H1 (cell line): ENCODE data around the gene ENTREP3. TPM values are rescaled to one million over a fixed set of nuclear protein-coding genes. Genes with fewer than 3 reads are reported as not detected.

ENCODE experiments used
- CTCF ChIA-PET: fragments of 300-600 bp; sonication (Branson Sonifier 250); formaldehyde crosslinking; loops from one replicate; lab custom pipeline; 2021; ENCODE audit not compliant: partially characterized antibody; lab: Charles Lee
- POLR2A ChIA-PET: fragments of 300-600 bp; sonication (Branson Sonifier 250); formaldehyde crosslinking; loops from one replicate; lab custom pipeline; 2021; ENCODE audit warnings: inconsistent platforms; ENCODE audit not compliant: partially characterized antibody; lab: Charles Lee
- DNase-seq, 2 experiments: peaks; one replicate each; pipeline versions ENCODE4 v3.0.0 to v3.0.0-alpha.2; 2010 to 2022; ENCODE audit warnings: low spot score in 2 of 2, low read depth in 1 of 2, mixed read lengths in 1 of 2
- FAIRE-seq: peaks from 2 replicates; lab custom pipeline; 2011; peaks lifted over from hg19 to GRCh38; lab: Jason Lieb, UNC
- H2AFZ ChIP-seq: 2 replicates; pipeline ENCODE4 v1.8.1; 2012; ENCODE audit warnings: low read length, inconsistent platforms
- H2AK5ac ChIP-seq: 2 replicates; pipeline ENCODE4 v1.6.1; 2013; ENCODE audit warnings: low read depth, low read length
- H2BK120ac ChIP-seq: replicated peaks from 2 replicates; pipeline ENCODE3; 2013; ENCODE audit warnings: low read depth, low read length, inconsistent platforms
- H2BK12ac ChIP-seq: 2 replicates; pipeline ENCODE4 v1.6.1; 2013; ENCODE audit warnings: low read depth, low read length
- H2BK15ac ChIP-seq: 2 replicates; pipeline ENCODE4 v1.6.1; 2013; ENCODE audit warnings: low read length
- H2BK20ac ChIP-seq: 2 replicates; pipeline ENCODE4 v1.6.1; 2013; ENCODE audit warnings: low read length
- H2BK5ac ChIP-seq: 2 replicates; pipeline ENCODE4 v1.6.1; 2013; ENCODE audit warnings: low read depth, low read length
- H3K14ac ChIP-seq: 2 replicates; pipeline ENCODE4 v1.6.1; 2013; ENCODE audit warnings: inconsistent platforms; ENCODE audit not compliant: insufficient read length
- H3K18ac ChIP-seq: 2 replicates; pipeline ENCODE4 v1.6.1; 2013; ENCODE audit warnings: low read length; ENCODE audit errors: extremely low read depth
- H3K23ac ChIP-seq: 2 replicates; pipeline ENCODE4 v1.6.1; 2013; ENCODE audit warnings: inconsistent platforms; ENCODE audit not compliant: insufficient read length
- H3K23me2 ChIP-seq: 2 replicates; pipeline ENCODE4 v1.6.1; 2013; ENCODE audit warnings: low read depth, low read length
- H3K27ac ChIP-seq: 2 replicates; pipeline ENCODE4 v1.6.1; 2011; ENCODE audit warnings: low read depth, low read length, inconsistent platforms
- H3K27me3 ChIP-seq, 4 experiments: replicated peaks in 1 of 4; 1 replicate in 1 of 4; 2 replicates in 3 of 4; pipeline versions ENCODE4 v1.6.1 to v1.8.1; 2011 to 2013; ENCODE audit warnings: low read length in 3 of 4, mild to moderate bottlenecking in 3 of 4, inconsistent platforms in 2 of 4, mixed read lengths in 2 of 4, moderate library complexity in 1 of 4; ENCODE audit not compliant: control insufficient read depth in 3 of 4, insufficient read depth in 3 of 4; ENCODE audit errors: extremely low read depth in 1 of 4
- H3K36me3 ChIP-seq, 4 experiments: 2 replicates each; pipeline versions ENCODE4 v1.6.1 to v1.8.1; 2011 to 2013; ENCODE audit warnings: mild to moderate bottlenecking in 4 of 4, low read length in 3 of 4, moderate library complexity in 2 of 4, control low read depth in 1 of 4, inconsistent platforms in 1 of 4; ENCODE audit not compliant: insufficient read depth in 4 of 4, control insufficient read depth in 2 of 4
- H3K4ac ChIP-seq: replicated peaks from 2 replicates; pipeline ENCODE3; 2013; ENCODE audit warnings: low read length, low read depth, mixed read lengths, inconsistent platforms; ENCODE audit not compliant: insufficient read length
- H3K4me1 ChIP-seq, 4 experiments: replicated peaks in 1 of 4; 1 replicate in 1 of 4; 2 replicates in 3 of 4; pipeline versions ENCODE4 v1.6.1 to v1.8.1; 2011 to 2013; ENCODE audit warnings: low read length in 3 of 4, inconsistent platforms in 2 of 4, mixed read lengths in 1 of 4; ENCODE audit not compliant: insufficient read depth in 4 of 4, control insufficient read depth in 3 of 4
- H3K4me2 ChIP-seq, 2 experiments: 2 replicates each; pipeline versions ENCODE4 v1.6.1 to v1.8.1; 2011 to 2013; ENCODE audit warnings: low read depth in 2 of 2, low read length in 2 of 2, control low read depth in 1 of 2, inconsistent platforms in 1 of 2, mild to moderate bottlenecking in 1 of 2; ENCODE audit not compliant: insufficient read depth in 1 of 2
- H3K4me3 ChIP-seq, 4 experiments: fragments of 200-600, 300-600 bp in 1 of 4; sonication (generic), shearing (Covaris generic), sonication (Bioruptor Twin) in 1 of 4; 2 replicates each; pipeline versions ENCODE4 v1.5.1 to v1.8.1; 2011 to 2016; ENCODE audit warnings: low read length in 4 of 4, low read depth in 3 of 4, control low read depth in 2 of 4, inconsistent platforms in 2 of 4, mild to moderate bottlenecking in 2 of 4, mixed read lengths in 1 of 4, moderate library complexity in 1 of 4; ENCODE audit not compliant: insufficient read depth in 2 of 4; ENCODE audit errors: extremely low read depth in 1 of 4
- H3K56ac ChIP-seq: replicated peaks from 2 replicates; pipeline ENCODE3; 2013; ENCODE audit warnings: low read depth, mild to moderate bottlenecking, mixed read lengths, low read length, inconsistent platforms; ENCODE audit not compliant: insufficient read length
- H3K79me1 ChIP-seq: 2 replicates; pipeline ENCODE4 v1.6.1; 2013; ENCODE audit warnings: low read depth, low read length, control low read depth
- H3K79me2 ChIP-seq, 2 experiments: 2 replicates each; pipeline versions ENCODE4 v1.6.1 to v1.8.1; 2012 to 2013; ENCODE audit warnings: low read length in 2 of 2, mild to moderate bottlenecking in 2 of 2, inconsistent platforms in 1 of 2; ENCODE audit not compliant: insufficient read depth in 2 of 2, control insufficient read depth in 1 of 2
- H3K9ac ChIP-seq, 4 experiments: replicated peaks in 1 of 4; 1 replicate in 1 of 4; 2 replicates in 3 of 4; pipeline versions ENCODE4 v1.6.1 to v1.8.1; 2011 to 2013; ENCODE audit warnings: low read depth in 3 of 4, low read length in 3 of 4, control low read depth in 2 of 4, mild to moderate bottlenecking in 2 of 4, moderate library complexity in 2 of 4, inconsistent platforms in 1 of 4; ENCODE audit errors: extremely low read depth in 1 of 4
- H3K9me3 ChIP-seq, 2 experiments: 2 replicates each; pipeline versions ENCODE4 v1.6.1 to v1.8.1; 2012 to 2013; ENCODE audit warnings: mild to moderate bottlenecking in 2 of 2, moderate library complexity in 2 of 2, control low read depth in 1 of 2, inconsistent platforms in 1 of 2, low read depth in 1 of 2, low read length in 1 of 2, mixed read lengths in 1 of 2; ENCODE audit not compliant: insufficient read depth in 2 of 2
- H4K20me1 ChIP-seq, 2 experiments: replicated peaks in 1 of 2; 2 replicates each; pipeline versions ENCODE3 to v1.8.1; 2011 to 2013; ENCODE audit warnings: inconsistent platforms in 2 of 2, low read length in 2 of 2, mild to moderate bottlenecking in 1 of 2; ENCODE audit not compliant: insufficient read depth in 2 of 2, control insufficient read depth in 1 of 2
- H4K5ac ChIP-seq: 2 replicates; pipeline ENCODE4 v1.6.1; 2013; ENCODE audit warnings: low read length, low read depth, mixed read lengths, inconsistent platforms; ENCODE audit not compliant: insufficient read length
- H4K8ac ChIP-seq: 2 replicates; pipeline ENCODE4 v1.8.0; 2013; ENCODE audit warnings: mild to moderate bottlenecking, moderate library complexity, low read length, inconsistent platforms; ENCODE audit not compliant: insufficient read depth; ENCODE audit errors: extremely low read depth
- H4K91ac ChIP-seq: replicated peaks from 2 replicates; pipeline ENCODE3; 2013; ENCODE audit warnings: low read length, mixed read lengths, inconsistent platforms; ENCODE audit not compliant: insufficient read length
- CBX5 ChIP-seq: fragments of 300-800, 300-1000 bp; sonication (generic); IDR thresholded peaks from 2 replicates; pipeline ENCODE4 v1.7.1; 2016; ENCODE audit warnings: antibody characterized with exemption, low read length, low read depth
- PHF8 ChIP-seq: fragments of 200-600 bp; sonication (generic); conservative IDR thresholded peaks from 2 replicates; pipeline ENCODE4 v1.7.1; 2012; ENCODE audit warnings: low read depth, mild to moderate bottlenecking, inconsistent platforms, low read length, moderate library complexity
- POLR2A ChIP-seq, 2 experiments: IDR thresholded peaks; 1 replicate in 1 of 2; 2 replicates in 1 of 2; pipeline ENCODE4 v1.6.1; 2011; ENCODE audit warnings: low read depth in 2 of 2, low read length in 2 of 2, mild to moderate bottlenecking in 2 of 2; ENCODE audit errors: control extremely low read depth in 1 of 2
- WGBS, 2 experiments: shearing (Covaris generic) in 1 of 2; methylation state at CpG; one replicate each; pipeline versions ENCODE4 v1.1.6 to v1.1.7; 2013 to 2015; ENCODE audit warnings: low lambda C conversion rate in 2 of 2, mixed read lengths in 2 of 2, inconsistent platforms in 1 of 2, low coverage in 1 of 2, missing lambda C conversion rate in 1 of 2; ENCODE audit not compliant: insufficient replicate concordance in 2 of 2, insufficient coverage in 1 of 2, insufficient read length in 1 of 2; ENCODE audit errors: extremely low coverage in 1 of 2, missing lambda C conversion rate in 1 of 2; 5-methylcytosine and 5-hydroxymethylcytosine counted together
- polyA plus RNA-seq, 7 experiments: library from polyadenylated mRNA; depleted of rRNA in 3 of 7; stranded (reverse) in 5 of 7; unstranded in 2 of 7; fragments of >200 nt in 5 of 7; fragments of 200-250 nt in 2 of 7; gene quantifications; 1 replicate in 5 of 7; 2 replicates in 1 of 7; 4 replicates in 1 of 7; pipeline versions ENCODE4 v1.2.1 to v1.2.3, GENCODE V29; 2011 to 2013; ENCODE audit warnings: missing spikeins in 2 of 7, mixed read lengths in 2 of 7
- total RNA-seq: library from RNA; stranded (reverse); fragmentation: NEBNext Ultra II Directional; extraction: Animal tissue kit (Norgen Biotek cat#: 25700); gene quantifications from 2 replicates; pipeline ENCODE4 v1.2.1, GENCODE V29; 2021

The ENTREP3 gene
- total and polyA plus RNA-seq, 2 of the 8 experiments (the other 6 are each of a cell fraction or from before 2014, with no cell fraction given) = 22.8 to 52.2 TPM

DNA sequence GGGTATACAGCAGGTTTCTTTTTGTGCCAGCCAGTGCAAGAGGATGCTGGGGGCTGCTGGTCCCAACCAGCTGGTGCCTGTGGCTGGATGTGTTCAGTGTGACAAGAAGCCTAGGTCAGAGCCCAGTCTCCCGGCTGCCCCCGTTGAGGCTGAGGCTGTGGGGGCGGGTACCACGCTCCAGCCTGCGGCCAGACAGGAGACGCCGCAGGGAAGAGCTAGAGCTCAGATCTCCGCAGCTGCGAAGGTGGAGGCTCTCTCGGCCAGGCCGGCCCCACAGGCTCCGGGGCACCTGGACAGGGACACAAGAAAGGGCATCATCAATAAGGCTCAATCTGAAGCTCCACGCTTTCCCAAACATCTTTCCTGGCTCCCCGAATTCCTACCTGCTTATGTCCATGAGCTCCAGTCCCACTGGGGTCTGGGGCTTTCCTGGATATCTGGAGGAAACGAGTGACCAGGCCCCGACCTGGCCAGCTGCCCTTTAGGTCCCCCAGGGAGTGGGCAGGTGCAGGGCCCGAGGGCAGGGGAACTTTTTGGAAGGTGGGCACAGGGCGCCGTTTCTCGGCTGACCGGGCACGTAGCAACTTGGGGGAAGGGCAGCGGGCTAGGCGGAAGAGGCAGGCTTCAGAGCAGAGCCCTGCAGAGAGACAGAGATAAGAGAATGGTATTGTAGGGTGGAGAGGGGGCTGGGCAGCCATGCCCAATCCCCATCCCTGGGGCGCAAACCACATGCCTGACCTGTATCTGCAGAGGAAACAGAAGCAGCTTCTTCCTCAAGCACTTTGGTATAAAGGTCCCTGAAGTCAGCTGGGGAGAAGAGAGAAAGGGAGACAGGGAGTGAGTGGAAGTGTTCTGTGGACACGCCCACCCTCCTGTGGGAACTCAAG lies 7.4 kb downstream of the ENTREP3 start:
- no peak overlapping the region for H3K9ac ChIP-seq
- H2AK5ac ChIP-seq = no peak overlapping the region
- peaks cover 0 to 5% of the 10 kb centered on the region in 2 experiments for H4K20me1 ChIP-seq
- H2BK20ac ChIP-seq = no peak overlapping the region
- ChIA-PET CTCF (interaction anchor here (0.6 to 15.2 kb wide), 17 partner anchors 7 to 858 kb away, joined by 3 to 227 read pairs (median 3); partner anchors contain the start of genes FDPS and RUSC1), POLR2A (interaction anchor here (0.9 to 7.1 kb wide), 9 partner anchors 13 to 54 kb away, joined by 3 to 48 read pairs (median 4); partner anchors contain the start of genes CLK2, MTX1 and SCAMP3)
- no peak overlapping the region for H4K5ac ChIP-seq
- DNase-seq (no peak), FAIRE-seq (no peak)
- no peak overlapping the region for H2AFZ ChIP-seq
- H2BK12ac ChIP-seq = no peak overlapping the region
- peaks cover 0 to 14% (median 4%) of the 10 kb centered on the region in 4 experiments; a peak in 2 of 7 replicates for H3K27me3 ChIP-seq
- H3K4me2 ChIP-seq = no peak overlapping the region
- 95% methylated on average over 18 of the region's 26 CpGs; no CpG with 5 or more reads in 1 of the 2 experiments for WGBS, 2 experiments
- H3K4me1 ChIP-seq = peaks cover 0 to 5% (median 2%) of the 10 kb centered on the region in 4 experiments; a peak in 3 of 7 replicates
- H3K27ac ChIP-seq = no peak overlapping the region
- H2BK120ac ChIP-seq = no peak overlapping the region
- H4K8ac ChIP-seq = no peak overlapping the region; the same call in 1 of the 2 replicates
- no peaks in the 10 kb centered on the region for H3K79me2 ChIP-seq
- H3K4me3 ChIP-seq = no peak overlapping the region
- H4K91ac ChIP-seq = no peak overlapping the region
- H3K23me2 ChIP-seq = peaks cover 5% of the 10 kb centered on the region; the same call in 1 of the 2 replicates
- no peak overlapping the region for H3K23ac ChIP-seq
- H3K18ac ChIP-seq = no peak overlapping the region
- no peak overlapping the region for H2BK5ac ChIP-seq
- H2BK15ac ChIP-seq = no peak overlapping the region
- no peaks in the 10 kb centered on the region for H3K79me1 ChIP-seq
- H3K36me3 ChIP-seq = peaks cover 0 to 9% (median 2%) of the 10 kb centered on the region in 4 experiments; a peak in 2 of 8 replicates
- no peak overlapping the region for H3K56ac ChIP-seq
- H3K4ac ChIP-seq = no peak overlapping the region
- H3K14ac ChIP-seq = no peak overlapping the region
- H3K9me3 ChIP-seq = no peaks in the 10 kb centered on the region
- TF ChIP-seq CBX5 (no peak), POLR2A (IDR thresholded peaks at IDR 0.05; ENCODE audit: control extremely low read depth in 1 of 2, low read depth in 2 of 2, low read length in 2 of 2) (no peak), PHF8 (no peak)
